ENCODE measurements around the gene GUCY1A1. TPM values are rescaled to one million over a fixed set of nuclear protein-coding genes. Genes with fewer than 3 reads are reported as not detected.

GUCY1A1 gene
- total RNA-seq, 5 donors from 2014 or later (not counting 1 experiment from before 2014, with no cell fraction given), result 0.33 to 0.45 (median 0.44) TPM

DNA sequence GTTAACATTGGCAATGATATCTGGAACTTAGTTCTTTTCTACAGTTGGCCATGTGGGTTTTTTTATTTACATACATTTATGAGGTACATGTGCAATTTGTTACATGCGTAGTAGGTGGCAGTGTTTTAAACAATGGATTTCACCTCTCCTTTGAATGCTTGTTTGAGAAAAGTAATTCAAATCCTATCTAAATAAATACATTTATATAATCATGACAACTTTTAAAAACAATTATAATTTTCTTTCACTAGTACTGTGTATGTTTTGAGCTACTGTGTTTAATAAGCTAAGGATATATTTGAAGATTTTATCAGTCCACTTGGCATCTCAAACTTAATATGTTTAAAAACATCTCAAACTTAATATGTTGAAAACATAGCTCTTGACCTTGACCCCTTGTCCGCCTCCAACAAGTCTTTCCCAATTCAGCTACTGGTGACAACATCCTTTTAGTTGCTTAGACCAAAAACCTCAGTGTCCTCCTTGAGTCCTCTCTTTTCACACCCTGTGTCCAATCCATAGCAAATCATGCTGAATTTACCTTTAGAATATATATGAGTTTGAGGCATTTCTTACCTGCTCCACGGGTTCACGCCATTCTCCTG is 106.7 kb downstream of the GUCY1A1 start:
- no peaks in the 10 kb centered on the region for H3K36me3 ChIP-seq (ENCODE audit: control insufficient read depth in 2 of 2, extremely low read depth in 1 of 2, insufficient read depth in 1 of 2, low read length in 1 of 2)
- ATAC-seq (replicated peaks in 1 of 4) (no peak), DNase-seq (no peak)
- Mint-ChIP-seq H3K27ac (no peak overlapping the region), H3K9me3 (no peaks in the 10 kb centered on the region), H3K4me3 (no peak overlapping the region), H3K27me3 (peaks cover 0 to 5% of the 10 kb centered on the region in 2 donors), H3K36me3 (no peaks in the 10 kb centered on the region), H3K4me1 (no peaks in the 10 kb centered on the region)
- ChIA-PET POLR2A (interaction anchor here (0.6 to 0.7 kb wide), 3 partner anchors 40 to 1225 kb away, joined by 3 to 5 read pairs (median 3); no protein-coding TSS in a partner anchor), CTCF (interaction anchor here (0.5 to 1.0 kb wide), 2 partner anchors 13 to 101 kb away, joined by 3 read pairs; no protein-coding TSS in a partner anchor)
- H3K27me3 ChIP-seq (replicated peaks in 1 of 2; ENCODE audit: control insufficient read depth in 2 of 2, extremely low read depth in 1 of 2, insufficient read depth in 2 of 2, low read length in 1 of 2), result no peaks in the 10 kb centered on the region
- 93% methylated on average over 2 of the region's 4 CpGs for WGBS (ENCODE audit: insufficient coverage)
- no peak overlapping the region for H3K4me3 ChIP-seq (ENCODE audit: control insufficient read depth in 1 of 2, extremely low read depth in 1 of 2, low read length in 1 of 2)
- H3K27ac ChIP-seq (ENCODE audit: low read length), result no peak overlapping the region
- H3K9me3 ChIP-seq, result no peaks in the 10 kb centered on the region
- H3K4me1 ChIP-seq (ENCODE audit: control insufficient read depth in 1 of 2, extremely low read depth in 1 of 2, insufficient read depth in 2 of 2, low read length in 2 of 2), result no peaks in the 10 kb centered on the region

DNA sequence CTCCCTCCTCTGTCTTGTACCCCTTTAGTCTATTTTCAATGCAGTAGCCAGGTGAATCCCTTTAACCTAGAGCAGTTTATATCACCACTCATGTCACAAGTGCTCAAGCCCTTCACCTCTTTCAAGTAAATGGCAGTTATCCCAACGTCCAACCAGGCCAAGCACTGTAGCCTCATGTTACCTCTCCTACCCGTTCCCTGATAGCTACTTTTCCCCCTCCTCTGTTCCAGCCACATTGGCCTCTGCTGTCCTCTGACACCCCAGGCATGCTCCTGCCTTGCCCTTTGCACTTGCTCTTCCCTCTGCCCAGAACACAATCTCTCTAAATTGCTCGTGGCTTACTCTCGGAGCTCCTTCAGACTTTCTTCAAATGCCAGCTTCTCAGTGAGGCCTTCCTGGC is 107.4 kb downstream of the GUCY1A1 start:
- ChIA-PET POLR2A (interaction anchor here in 1 of 2 donors (0.6 kb wide), 2 partner anchors 41 to 967 kb away, joined by 3 read pairs; no protein-coding TSS in a partner anchor), CTCF (no interaction called here)
- no peak overlapping the region for H3K27ac ChIP-seq (ENCODE audit: low read length)
- no peaks in the 10 kb centered on the region for H3K36me3 ChIP-seq (ENCODE audit: control insufficient read depth in 2 of 2, extremely low read depth in 1 of 2, insufficient read depth in 1 of 2, low read length in 1 of 2)
- H3K27ac Mint-ChIP-seq, result no peak overlapping the region
- WGBS (ENCODE audit: insufficient coverage), result 66% methylated on average over 4 of the region's 4 CpGs
- peaks cover 0 to 1% of the 10 kb centered on the region in 2 donors for H3K27me3 Mint-ChIP-seq
- H3K4me3 ChIP-seq (ENCODE audit: control insufficient read depth in 1 of 2, extremely low read depth in 1 of 2, low read length in 1 of 2), result no peak overlapping the region
- H3K27me3 ChIP-seq (replicated peaks in 1 of 2; ENCODE audit: control insufficient read depth in 2 of 2, extremely low read depth in 1 of 2, insufficient read depth in 2 of 2, low read length in 1 of 2), result no peaks in the 10 kb centered on the region
- H3K4me1 ChIP-seq (ENCODE audit: control insufficient read depth in 1 of 2, extremely low read depth in 1 of 2, insufficient read depth in 2 of 2, low read length in 2 of 2), result no peaks in the 10 kb centered on the region
- no peak overlapping the region for H3K4me3 Mint-ChIP-seq
- H3K9me3 Mint-ChIP-seq, result no peaks in the 10 kb centered on the region
- no peaks in the 10 kb centered on the region for H3K4me1 Mint-ChIP-seq
- no peaks in the 10 kb centered on the region for H3K9me3 ChIP-seq
- DNase-seq, result no peak
- H3K36me3 Mint-ChIP-seq, result no peaks in the 10 kb centered on the region
- ATAC-seq (replicated peaks in 1 of 4), result no peak

DNA sequence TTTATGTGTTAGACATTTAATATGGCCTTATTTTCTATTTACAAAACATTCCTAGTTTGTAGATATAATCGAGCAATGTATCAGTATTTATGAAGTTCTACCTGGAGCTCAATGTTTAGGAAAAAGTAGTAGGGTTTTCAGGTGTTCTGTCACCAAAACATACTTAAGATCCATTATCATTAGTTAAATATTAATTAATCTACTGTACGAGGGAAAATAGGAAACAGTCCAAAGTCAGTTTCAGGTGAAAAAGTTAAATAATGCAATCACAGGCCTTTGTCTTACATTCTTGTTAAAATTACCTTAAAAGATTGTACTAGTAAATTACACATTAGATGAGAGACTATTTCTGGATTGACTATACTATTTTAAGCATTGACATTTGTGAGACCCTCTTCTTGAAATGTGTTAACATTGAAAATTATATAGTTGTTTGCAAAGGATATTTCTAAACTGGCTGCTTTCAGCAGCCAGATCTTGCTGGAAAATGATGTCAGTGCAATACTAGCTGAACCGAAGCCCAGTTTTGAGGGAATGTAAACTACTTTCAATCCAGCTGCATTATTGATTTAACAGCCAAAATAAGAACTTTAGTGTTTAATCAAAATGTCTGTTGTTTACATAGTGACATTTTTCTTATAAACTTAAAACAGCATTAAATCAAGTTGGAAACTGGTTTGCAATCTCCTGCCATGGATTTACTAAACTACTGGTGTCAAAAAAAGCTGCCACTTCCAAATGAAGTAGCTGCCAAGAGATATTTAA is 111.5 kb downstream of the GUCY1A1 start:
- Histone ChIP-seq H3K36me3 (ENCODE audit: control insufficient read depth in 2 of 2, extremely low read depth in 1 of 2, insufficient read depth in 1 of 2, low read length in 1 of 2) (no peaks in the 10 kb centered on the region), H3K27ac (ENCODE audit: low read length) (no peak overlapping the region), H3K4me1 (ENCODE audit: control insufficient read depth in 1 of 2, extremely low read depth in 1 of 2, insufficient read depth in 2 of 2, low read length in 2 of 2) (no peaks in the 10 kb centered on the region), H3K4me3 (ENCODE audit: control insufficient read depth in 1 of 2, extremely low read depth in 1 of 2, low read length in 1 of 2) (no peak overlapping the region), H3K27me3 (replicated peaks in 1 of 2; ENCODE audit: control insufficient read depth in 2 of 2, extremely low read depth in 1 of 2, insufficient read depth in 2 of 2, low read length in 1 of 2) (no peaks in the 10 kb centered on the region), H3K9me3 (no peaks in the 10 kb centered on the region)
- CTCF ChIA-PET, result no interaction called here
- H3K36me3 Mint-ChIP-seq, result no peaks in the 10 kb centered on the region
- POLR2A ChIA-PET, result no interaction called here
- H3K4me3 Mint-ChIP-seq, result no peak overlapping the region
- H3K27me3 Mint-ChIP-seq, result peaks cover 0 to 4% of the 10 kb centered on the region in 2 donors
- ATAC-seq (replicated peaks in 1 of 4) (no peak), DNase-seq (no peak)
- H3K27ac Mint-ChIP-seq, result no peak overlapping the region
- no peaks in the 10 kb centered on the region for H3K9me3 Mint-ChIP-seq
- no CpG with 5 or more reads among the region's 3 CpGs for WGBS (ENCODE audit: insufficient coverage)
- no peaks in the 10 kb centered on the region for H3K4me1 Mint-ChIP-seq

DNA sequence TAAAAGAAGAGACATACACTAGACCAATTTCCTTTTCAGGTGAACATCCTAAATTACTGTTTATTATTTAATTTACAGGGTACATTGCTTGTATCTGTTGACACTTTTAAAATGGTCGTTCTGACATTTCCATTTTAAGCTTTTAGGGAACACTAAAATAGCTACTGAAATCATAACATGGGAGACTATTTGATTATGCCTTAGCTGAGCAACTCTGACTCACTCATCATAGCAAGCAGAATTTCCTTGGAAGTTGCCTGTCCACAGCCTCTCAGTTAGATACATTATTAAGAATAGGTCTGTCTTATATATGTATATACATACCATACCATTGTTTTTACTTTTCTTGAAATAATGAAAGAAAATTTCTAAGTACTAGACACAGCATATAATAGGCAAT is 114.1 kb downstream of the GUCY1A1 start:
- H3K36me3 ChIP-seq (ENCODE audit: control insufficient read depth in 2 of 2, extremely low read depth in 1 of 2, insufficient read depth in 1 of 2, low read length in 1 of 2), result no peaks in the 10 kb centered on the region
- ChIA-PET CTCF (no interaction called here), POLR2A (no interaction called here)
- Mint-ChIP-seq H3K27ac (no peak overlapping the region), H3K36me3 (no peaks in the 10 kb centered on the region), H3K4me3 (no peak overlapping the region), H3K27me3 (peaks cover 0 to 4% of the 10 kb centered on the region in 2 donors), H3K4me1 (no peaks in the 10 kb centered on the region), H3K9me3 (no peaks in the 10 kb centered on the region)
- no peak overlapping the region for H3K4me3 ChIP-seq (ENCODE audit: control insufficient read depth in 1 of 2, extremely low read depth in 1 of 2, low read length in 1 of 2)
- ATAC-seq (replicated peaks in 1 of 4) (no peak), DNase-seq (no peak)
- H3K9me3 ChIP-seq, result no peaks in the 10 kb centered on the region
- no peaks in the 10 kb centered on the region for H3K27me3 ChIP-seq (replicated peaks in 1 of 2; ENCODE audit: control insufficient read depth in 2 of 2, extremely low read depth in 1 of 2, insufficient read depth in 2 of 2, low read length in 1 of 2)
- WGBS (ENCODE audit: insufficient coverage), result no CpG with 5 or more reads among the region's 1 CpG
- no peaks in the 10 kb centered on the region for H3K4me1 ChIP-seq (ENCODE audit: control insufficient read depth in 1 of 2, extremely low read depth in 1 of 2, insufficient read depth in 2 of 2, low read length in 2 of 2)
- no peak overlapping the region for H3K27ac ChIP-seq (ENCODE audit: low read length)

DNA sequence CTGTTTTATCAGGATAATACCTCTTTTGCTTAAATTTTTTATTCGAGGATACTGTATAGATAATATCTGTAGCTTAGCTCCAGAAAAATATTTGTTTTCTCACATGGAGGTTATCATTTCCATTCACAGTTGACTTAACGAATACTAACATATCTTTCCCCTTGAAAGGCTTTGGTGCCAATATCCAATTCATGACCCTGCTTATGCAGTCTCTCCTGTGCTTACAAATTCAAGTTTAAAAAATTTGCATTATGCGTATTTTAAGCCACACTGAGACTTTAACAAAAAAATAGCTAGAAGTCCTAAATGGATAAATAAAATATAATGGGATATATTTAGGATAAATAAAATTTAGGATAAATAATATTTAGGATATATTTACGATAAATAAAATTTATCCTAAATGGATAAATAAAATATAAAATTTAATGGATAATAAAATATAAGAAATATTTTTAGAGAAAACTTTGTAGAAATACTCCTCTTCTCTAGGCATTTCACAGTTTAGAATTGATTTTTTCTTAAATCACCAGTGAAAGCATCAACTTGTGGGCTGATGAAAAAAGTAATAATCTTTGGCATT is 114.7 kb downstream of the GUCY1A1 start:
- H3K4me1 ChIP-seq (ENCODE audit: control insufficient read depth in 1 of 2, extremely low read depth in 1 of 2, insufficient read depth in 2 of 2, low read length in 2 of 2), result no peaks in the 10 kb centered on the region
- H3K9me3 ChIP-seq, result no peaks in the 10 kb centered on the region
- Mint-ChIP-seq H3K4me1 (no peaks in the 10 kb centered on the region), H3K27me3 (peaks cover 0 to 4% of the 10 kb centered on the region in 2 donors), H3K36me3 (no peaks in the 10 kb centered on the region), H3K9me3 (no peaks in the 10 kb centered on the region), H3K27ac (no peak overlapping the region), H3K4me3 (no peak overlapping the region)
- CTCF ChIA-PET, result no interaction called here
- DNase-seq (no peak), ATAC-seq (replicated peaks in 1 of 4) (no peak)
- no peak overlapping the region for H3K27ac ChIP-seq (ENCODE audit: low read length)
- no peaks in the 10 kb centered on the region for H3K36me3 ChIP-seq (ENCODE audit: control insufficient read depth in 2 of 2, extremely low read depth in 1 of 2, insufficient read depth in 1 of 2, low read length in 1 of 2)
- H3K4me3 ChIP-seq (ENCODE audit: control insufficient read depth in 1 of 2, extremely low read depth in 1 of 2, low read length in 1 of 2), result no peak overlapping the region
- 89% methylated on average over 1 of the region's 4 CpGs for WGBS (ENCODE audit: insufficient coverage)
- H3K27me3 ChIP-seq (replicated peaks in 1 of 2; ENCODE audit: control insufficient read depth in 2 of 2, extremely low read depth in 1 of 2, insufficient read depth in 2 of 2, low read length in 1 of 2), result no peaks in the 10 kb centered on the region
- POLR2A ChIA-PET, result no interaction called here
